GM23338 (cell line): ENCODE data around the gene SHISAL1. TPM values are rescaled to one million over a fixed set of nuclear protein-coding genes. Genes with fewer than 3 reads are reported as not detected.

ENCODE experiments used
- ATAC-seq: fragments of 200-7000 bp; cut with Tn5 transposase; 3 replicates; pipeline ENCODE4 v1.9.1; 2020
- DNase-seq: peaks from one replicate; pipeline ENCODE4 v3.0.0-alpha.2; 2015; ENCODE audit warnings: low spot score
- H2AFZ ChIP-seq: fragments of 200-600 bp; sonication (generic); 2 replicates; pipeline ENCODE4 v1.8.0; 2016; ENCODE audit warnings: antibody characterized with exemption, mild to moderate bottlenecking, moderate library complexity
- H3F3A ChIP-seq: fragments of 200-600 bp; sonication (generic); replicated peaks from 2 replicates; pipeline ENCODE4 v1.8.0; 2017; ENCODE audit warnings: antibody characterized with exemption, mixed run types, low read depth
- H3K27ac ChIP-seq: fragments of 200-600 bp; sonication (generic); 2 replicates; pipeline ENCODE4 v1.6.1; 2016; ENCODE audit warnings: low read depth
- H3K27me3 ChIP-seq: fragments of 200-600 bp; sonication (generic); 2 replicates; pipeline ENCODE4 v1.8.0; 2016; ENCODE audit warnings: mild to moderate bottlenecking, mixed run types, moderate library complexity; ENCODE audit not compliant: insufficient read depth
- H3K36me3 ChIP-seq: fragments of 200-600 bp; sonication (generic); 2 replicates; pipeline ENCODE4 v1.8.0; 2016; ENCODE audit warnings: mild to moderate bottlenecking; ENCODE audit not compliant: insufficient read depth
- H3K4me1 ChIP-seq: fragments of 200-600 bp; sonication (generic); 2 replicates; pipeline ENCODE4 v1.8.0; 2016; ENCODE audit warnings: mild to moderate bottlenecking, moderate library complexity; ENCODE audit not compliant: insufficient read depth
- H3K4me2 ChIP-seq: fragments of 200-600 bp; sonication (generic); 2 replicates; pipeline ENCODE4 v1.7.1; 2017; ENCODE audit warnings: mixed run types
- H3K4me3 ChIP-seq: fragments of 200-600 bp; sonication (generic); 2 replicates; pipeline ENCODE4 v1.6.1; 2016; ENCODE audit warnings: mixed run types
- H3K79me2 ChIP-seq: fragments of 200-600 bp; sonication (generic); replicated peaks from 2 replicates; pipeline ENCODE4 v1.8.0; 2017; ENCODE audit warnings: mild to moderate bottlenecking; ENCODE audit not compliant: insufficient read depth
- H3K9me2 ChIP-seq: fragments of 200-600 bp; sonication (generic); 2 replicates; pipeline ENCODE4 v1.8.0; 2017; ENCODE audit not compliant: insufficient read depth
- H4K20me1 ChIP-seq: fragments of 200-600 bp; sonication (generic); replicated peaks from 2 replicates; pipeline ENCODE4 v1.8.0; 2017; ENCODE audit warnings: mild to moderate bottlenecking; ENCODE audit not compliant: insufficient read depth
- H3K27ac Mint-ChIP-seq: 2 replicates; pipeline ENCODE4 v1.8.0; 2020; ENCODE audit warnings: inconsistent platforms, mild to moderate bottlenecking, moderate library complexity, mixed read lengths
- H3K27me3 Mint-ChIP-seq: 3 replicates; pipeline ENCODE4 v1.8.0; 2022; ENCODE audit warnings: low read depth, mild to moderate bottlenecking, moderate library complexity, mixed read lengths, inconsistent platforms; ENCODE audit not compliant: insufficient read depth, poor library complexity
- H3K36me3 Mint-ChIP-seq: 3 replicates; pipeline ENCODE4 v1.8.0; 2021; ENCODE audit warnings: low read depth, mild to moderate bottlenecking, inconsistent platforms, moderate library complexity, mixed read lengths
- H3K4me1 Mint-ChIP-seq: 3 replicates; pipeline ENCODE4 v1.8.0; 2020; ENCODE audit warnings: mild to moderate bottlenecking, inconsistent platforms, mixed read lengths
- H3K4me3 Mint-ChIP-seq: 3 replicates; pipeline ENCODE4 v1.8.0; 2021; ENCODE audit warnings: moderate library complexity, mild to moderate bottlenecking, inconsistent platforms, mixed read lengths
- H3K9me3 Mint-ChIP-seq: 3 replicates; pipeline ENCODE4 v1.8.0; 2020; ENCODE audit warnings: moderate library complexity, mild to moderate bottlenecking, inconsistent platforms, mixed read lengths
- CREB1 ChIP-seq: fragments of 250-450 bp; sonication (Bioruptor Pico); IDR thresholded peaks from 2 replicates; pipeline ENCODE4 v1.5.0; 2020; ENCODE audit warnings: low read depth, mild to moderate bottlenecking, moderate library complexity
- EZH2 ChIP-seq: fragments of 200-600 bp; sonication (generic); IDR thresholded peaks from one replicate; pipeline ENCODE4 v1.8.0; 2017; ENCODE audit warnings: antibody characterized with exemption, mild to moderate bottlenecking, low read depth; ENCODE audit not compliant: unreplicated experiment
- EZH2phosphoT487 ChIP-seq: fragments of 200-600 bp; sonication (generic); IDR thresholded peaks from one replicate; pipeline ENCODE4 v1.8.1; 2018; ENCODE audit warnings: antibody characterized with exemption; ENCODE audit not compliant: unreplicated experiment
- JUNB ChIP-seq: IDR thresholded peaks from one replicate; pipeline ENCODE4 v1.6.1; 2016; ENCODE audit warnings: antibody characterized with exemption; ENCODE audit not compliant: unreplicated experiment
- NANOG ChIP-seq: IDR thresholded peaks from 2 replicates; pipeline ENCODE4 v1.6.1; 2016; ENCODE audit warnings: antibody characterized with exemption, borderline replicate concordance
- POLR2AphosphoS5 ChIP-seq: IDR thresholded peaks from 2 replicates; pipeline ENCODE4 v1.6.1; 2016; ENCODE audit warnings: antibody characterized with exemption, low read depth
- STAT1 ChIP-seq: IDR thresholded peaks from one replicate; pipeline ENCODE4 v1.6.1; 2016; ENCODE audit warnings: antibody characterized with exemption; ENCODE audit not compliant: unreplicated experiment
- ZNF114 ChIP-seq: fragments of 250-450 bp; sonication (Bioruptor Pico); IDR thresholded peaks from 2 replicates; pipeline ENCODE4 v1.5.0; 2020; ENCODE audit warnings: mild to moderate bottlenecking, moderate library complexity
- ZNF331 ChIP-seq: fragments of 250-450 bp; sonication (Bioruptor Pico); IDR thresholded peaks from 2 replicates; pipeline ENCODE4 v1.5.0; 2020; ENCODE audit warnings: low read depth, mild to moderate bottlenecking, moderate library complexity
- polyA plus RNA-seq: library from polyadenylated mRNA; unstranded; fragments of >200 nt; fragmentation: Nextera tagmentation; extraction: Ambion mirVana; gene quantifications from 2 replicates; pipeline ENCODE4 v1.2.1, GENCODE V29; 2016
- total RNA-seq: library from RNA; depleted of rRNA; stranded (reverse); fragments of >200 nt; shearing (Covaris generic); gene quantifications from 2 replicates; pipeline ENCODE4 v1.2.3, GENCODE V29; 2014
- TF ChIP-seq, protein P1 (sequence below): IDR thresholded peaks from 2 replicates; pipeline ENCODE4 v1.6.1; 2016; ENCODE audit warnings: antibody characterized with exemption
- TF ChIP-seq, protein P2 (sequence below), 2 experiments: fragments of 200-600 bp in 1 of 2; sonication (generic) in 1 of 2; conservative IDR thresholded peaks; 2 replicates each; pipeline versions ENCODE4 v1.5.1 to v1.6.1; 2016 to 2017; ENCODE audit warnings: antibody characterized with exemption in 2 of 2, low read depth in 2 of 2, mild to moderate bottlenecking in 2 of 2, moderate library complexity in 1 of 2
- TF ChIP-seq, protein P3 (sequence below): fragments of 250-450 bp; sonication (Bioruptor Pico); IDR thresholded peaks from 2 replicates; pipeline ENCODE4 v1.5.0; 2020; ENCODE audit warnings: mild to moderate bottlenecking, moderate library complexity
- TF ChIP-seq, protein P4 (sequence below): IDR thresholded peaks from one replicate; pipeline ENCODE4 v1.6.1; 2018; ENCODE audit warnings: antibody characterized with exemption; ENCODE audit not compliant: unreplicated experiment

Gene SHISAL1
- total and polyA plus RNA-seq, 2 experiments from 2014 or later: 0.71 to 3.4 TPM

DNA sequence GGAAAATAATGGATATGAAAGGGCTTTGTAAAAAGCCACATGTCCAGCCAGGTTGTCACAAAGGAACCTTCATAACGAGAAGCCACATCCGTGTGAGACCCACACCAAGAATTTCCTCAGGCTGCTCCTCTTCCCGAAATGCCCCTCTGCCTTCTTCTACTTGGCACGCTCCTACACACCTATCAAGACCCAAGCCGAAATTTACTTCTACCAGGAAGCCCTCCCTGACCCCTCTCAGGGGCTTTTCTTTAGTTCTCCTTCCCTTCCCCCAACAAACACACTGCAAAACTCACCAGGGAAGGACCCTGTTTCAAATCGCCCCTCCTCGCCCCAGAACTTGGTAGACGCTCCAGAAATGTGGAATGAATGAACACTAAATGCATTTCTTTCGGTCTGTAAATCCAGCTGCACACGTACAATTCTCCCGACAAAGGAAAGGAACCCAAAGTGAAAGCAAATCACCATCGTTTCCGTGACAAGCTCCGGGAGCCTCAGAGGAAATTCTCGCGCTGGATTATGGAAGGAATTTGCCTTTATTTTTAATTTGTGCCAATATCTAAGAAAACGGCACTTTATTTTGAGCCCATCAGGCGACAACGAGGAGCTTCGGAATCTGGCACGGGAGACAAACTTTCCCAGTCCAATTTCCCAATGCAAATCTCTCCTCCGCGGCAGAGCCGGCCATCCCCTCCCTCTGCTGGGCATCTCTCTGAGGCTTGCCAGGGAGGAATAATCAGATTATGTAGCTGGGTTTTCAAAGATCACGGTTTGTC, 13.2 kb upstream of the SHISAL1 start:
- TF ChIP-seq CREB1 (no peak), ZNF114 (no peak), STAT1 (no peak), JUNB (no peak), NANOG (no peak), EZH2 (no peak), ZNF331 (CRISPR knock-in tag) (no peak), EZH2phosphoT487 (no peak), POLR2AphosphoS5 (no peak)
- TF ChIP-seq, protein P1, sequence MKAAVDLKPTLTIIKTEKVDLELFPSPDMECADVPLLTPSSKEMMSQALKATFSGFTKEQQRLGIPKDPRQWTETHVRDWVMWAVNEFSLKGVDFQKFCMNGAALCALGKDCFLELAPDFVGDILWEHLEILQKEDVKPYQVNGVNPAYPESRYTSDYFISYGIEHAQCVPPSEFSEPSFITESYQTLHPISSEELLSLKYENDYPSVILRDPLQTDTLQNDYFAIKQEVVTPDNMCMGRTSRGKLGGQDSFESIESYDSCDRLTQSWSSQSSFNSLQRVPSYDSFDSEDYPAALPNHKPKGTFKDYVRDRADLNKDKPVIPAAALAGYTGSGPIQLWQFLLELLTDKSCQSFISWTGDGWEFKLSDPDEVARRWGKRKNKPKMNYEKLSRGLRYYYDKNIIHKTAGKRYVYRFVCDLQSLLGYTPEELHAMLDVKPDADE: no peak
- TF ChIP-seq, protein P2, sequence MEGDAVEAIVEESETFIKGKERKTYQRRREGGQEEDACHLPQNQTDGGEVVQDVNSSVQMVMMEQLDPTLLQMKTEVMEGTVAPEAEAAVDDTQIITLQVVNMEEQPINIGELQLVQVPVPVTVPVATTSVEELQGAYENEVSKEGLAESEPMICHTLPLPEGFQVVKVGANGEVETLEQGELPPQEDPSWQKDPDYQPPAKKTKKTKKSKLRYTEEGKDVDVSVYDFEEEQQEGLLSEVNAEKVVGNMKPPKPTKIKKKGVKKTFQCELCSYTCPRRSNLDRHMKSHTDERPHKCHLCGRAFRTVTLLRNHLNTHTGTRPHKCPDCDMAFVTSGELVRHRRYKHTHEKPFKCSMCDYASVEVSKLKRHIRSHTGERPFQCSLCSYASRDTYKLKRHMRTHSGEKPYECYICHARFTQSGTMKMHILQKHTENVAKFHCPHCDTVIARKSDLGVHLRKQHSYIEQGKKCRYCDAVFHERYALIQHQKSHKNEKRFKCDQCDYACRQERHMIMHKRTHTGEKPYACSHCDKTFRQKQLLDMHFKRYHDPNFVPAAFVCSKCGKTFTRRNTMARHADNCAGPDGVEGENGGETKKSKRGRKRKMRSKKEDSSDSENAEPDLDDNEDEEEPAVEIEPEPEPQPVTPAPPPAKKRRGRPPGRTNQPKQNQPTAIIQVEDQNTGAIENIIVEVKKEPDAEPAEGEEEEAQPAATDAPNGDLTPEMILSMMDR (conservative IDR thresholded peaks at IDR 0.05; ENCODE audit: low read depth in 2 of 2): no peak
- TF ChIP-seq, protein P3, sequence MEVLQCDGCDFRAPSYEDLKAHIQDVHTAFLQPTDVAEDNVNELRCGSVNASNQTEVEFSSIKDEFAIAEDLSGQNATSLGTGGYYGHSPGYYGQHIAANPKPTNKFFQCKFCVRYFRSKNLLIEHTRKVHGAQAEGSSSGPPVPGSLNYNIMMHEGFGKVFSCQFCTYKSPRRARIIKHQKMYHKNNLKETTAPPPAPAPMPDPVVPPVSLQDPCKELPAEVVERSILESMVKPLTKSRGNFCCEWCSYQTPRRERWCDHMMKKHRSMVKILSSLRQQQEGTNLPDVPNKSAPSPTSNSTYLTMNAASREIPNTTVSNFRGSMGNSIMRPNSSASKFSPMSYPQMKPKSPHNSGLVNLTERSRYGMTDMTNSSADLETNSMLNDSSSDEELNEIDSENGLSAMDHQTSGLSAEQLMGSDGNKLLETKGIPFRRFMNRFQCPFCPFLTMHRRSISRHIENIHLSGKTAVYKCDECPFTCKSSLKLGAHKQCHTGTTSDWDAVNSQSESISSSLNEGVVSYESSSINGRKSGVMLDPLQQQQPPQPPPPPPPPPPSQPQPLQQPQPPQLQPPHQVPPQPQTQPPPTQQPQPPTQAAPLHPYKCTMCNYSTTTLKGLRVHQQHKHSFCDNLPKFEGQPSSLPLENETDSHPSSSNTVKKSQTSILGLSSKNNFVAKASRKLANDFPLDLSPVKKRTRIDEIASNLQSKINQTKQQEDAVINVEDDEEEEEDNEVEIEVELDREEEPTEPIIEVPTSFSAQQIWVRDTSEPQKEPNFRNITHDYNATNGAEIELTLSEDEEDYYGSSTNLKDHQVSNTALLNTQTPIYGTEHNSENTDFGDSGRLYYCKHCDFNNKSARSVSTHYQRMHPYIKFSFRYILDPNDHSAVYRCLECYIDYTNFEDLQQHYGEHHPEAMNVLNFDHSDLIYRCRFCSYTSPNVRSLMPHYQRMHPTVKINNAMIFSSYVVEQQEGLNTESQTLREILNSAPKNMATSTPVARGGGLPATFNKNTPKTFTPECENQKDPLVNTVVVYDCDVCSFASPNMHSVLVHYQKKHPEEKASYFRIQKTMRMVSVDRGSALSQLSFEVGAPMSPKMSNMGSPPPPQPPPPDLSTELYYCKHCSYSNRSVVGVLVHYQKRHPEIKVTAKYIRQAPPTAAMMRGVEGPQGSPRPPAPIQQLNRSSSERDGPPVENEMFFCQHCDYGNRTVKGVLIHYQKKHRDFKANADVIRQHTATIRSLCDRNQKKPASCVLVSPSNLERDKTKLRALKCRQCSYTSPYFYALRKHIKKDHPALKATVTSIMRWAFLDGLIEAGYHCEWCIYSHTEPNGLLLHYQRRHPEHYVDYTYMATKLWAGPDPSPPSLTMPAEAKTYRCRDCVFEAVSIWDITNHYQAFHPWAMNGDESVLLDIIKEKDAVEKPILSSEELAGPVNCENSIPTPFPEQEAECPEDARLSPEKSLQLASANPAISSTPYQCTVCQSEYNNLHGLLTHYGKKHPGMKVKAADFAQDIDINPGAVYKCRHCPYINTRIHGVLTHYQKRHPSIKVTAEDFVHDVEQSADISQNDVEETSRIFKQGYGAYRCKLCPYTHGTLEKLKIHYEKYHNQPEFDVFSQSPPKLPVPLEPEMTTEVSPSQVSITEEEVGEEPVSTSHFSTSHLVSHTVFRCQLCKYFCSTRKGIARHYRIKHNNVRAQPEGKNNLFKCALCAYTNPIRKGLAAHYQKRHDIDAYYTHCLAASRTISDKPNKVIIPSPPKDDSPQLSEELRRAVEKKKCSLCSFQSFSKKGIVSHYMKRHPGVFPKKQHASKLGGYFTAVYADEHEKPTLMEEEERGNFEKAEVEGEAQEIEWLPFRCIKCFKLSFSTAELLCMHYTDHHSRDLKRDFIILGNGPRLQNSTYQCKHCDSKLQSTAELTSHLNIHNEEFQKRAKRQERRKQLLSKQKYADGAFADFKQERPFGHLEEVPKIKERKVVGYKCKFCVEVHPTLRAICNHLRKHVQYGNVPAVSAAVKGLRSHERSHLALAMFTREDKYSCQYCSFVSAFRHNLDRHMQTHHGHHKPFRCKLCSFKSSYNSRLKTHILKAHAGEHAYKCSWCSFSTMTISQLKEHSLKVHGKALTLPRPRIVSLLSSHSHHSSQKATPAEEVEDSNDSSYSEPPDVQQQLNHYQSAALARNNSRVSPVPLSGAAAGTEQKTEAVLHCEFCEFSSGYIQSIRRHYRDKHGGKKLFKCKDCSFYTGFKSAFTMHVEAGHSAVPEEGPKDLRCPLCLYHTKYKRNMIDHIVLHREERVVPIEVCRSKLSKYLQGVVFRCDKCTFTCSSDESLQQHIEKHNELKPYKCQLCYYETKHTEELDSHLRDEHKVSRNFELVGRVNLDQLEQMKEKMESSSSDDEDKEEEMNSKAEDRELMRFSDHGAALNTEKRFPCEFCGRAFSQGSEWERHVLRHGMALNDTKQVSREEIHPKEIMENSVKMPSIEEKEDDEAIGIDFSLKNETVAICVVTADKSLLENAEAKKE: no peak
- TF ChIP-seq, protein P4, sequence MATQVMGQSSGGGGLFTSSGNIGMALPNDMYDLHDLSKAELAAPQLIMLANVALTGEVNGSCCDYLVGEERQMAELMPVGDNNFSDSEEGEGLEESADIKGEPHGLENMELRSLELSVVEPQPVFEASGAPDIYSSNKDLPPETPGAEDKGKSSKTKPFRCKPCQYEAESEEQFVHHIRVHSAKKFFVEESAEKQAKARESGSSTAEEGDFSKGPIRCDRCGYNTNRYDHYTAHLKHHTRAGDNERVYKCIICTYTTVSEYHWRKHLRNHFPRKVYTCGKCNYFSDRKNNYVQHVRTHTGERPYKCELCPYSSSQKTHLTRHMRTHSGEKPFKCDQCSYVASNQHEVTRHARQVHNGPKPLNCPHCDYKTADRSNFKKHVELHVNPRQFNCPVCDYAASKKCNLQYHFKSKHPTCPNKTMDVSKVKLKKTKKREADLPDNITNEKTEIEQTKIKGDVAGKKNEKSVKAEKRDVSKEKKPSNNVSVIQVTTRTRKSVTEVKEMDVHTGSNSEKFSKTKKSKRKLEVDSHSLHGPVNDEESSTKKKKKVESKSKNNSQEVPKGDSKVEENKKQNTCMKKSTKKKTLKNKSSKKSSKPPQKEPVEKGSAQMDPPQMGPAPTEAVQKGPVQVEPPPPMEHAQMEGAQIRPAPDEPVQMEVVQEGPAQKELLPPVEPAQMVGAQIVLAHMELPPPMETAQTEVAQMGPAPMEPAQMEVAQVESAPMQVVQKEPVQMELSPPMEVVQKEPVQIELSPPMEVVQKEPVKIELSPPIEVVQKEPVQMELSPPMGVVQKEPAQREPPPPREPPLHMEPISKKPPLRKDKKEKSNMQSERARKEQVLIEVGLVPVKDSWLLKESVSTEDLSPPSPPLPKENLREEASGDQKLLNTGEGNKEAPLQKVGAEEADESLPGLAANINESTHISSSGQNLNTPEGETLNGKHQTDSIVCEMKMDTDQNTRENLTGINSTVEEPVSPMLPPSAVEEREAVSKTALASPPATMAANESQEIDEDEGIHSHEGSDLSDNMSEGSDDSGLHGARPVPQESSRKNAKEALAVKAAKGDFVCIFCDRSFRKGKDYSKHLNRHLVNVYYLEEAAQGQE: no peak
- Histone ChIP-seq H3K9me2 (0 out of 2 replicates have a peak, but pooled peaks cover 3% of the 10 kb centered on the region), H4K20me1 (no peaks in the 10 kb centered on the region), H3F3A (no peaks in the 10 kb centered on the region), H2AFZ (peak overlapping the region; percentile 56; the same call in 1 of the 2 replicates), H3K27ac (no peak overlapping the region), H3K27me3 (peaks cover 17% of the 10 kb centered on the region), H3K4me2 (no peak overlapping the region; the same call in 1 of the 2 replicates), H3K36me3 (no peaks in the 10 kb centered on the region), H3K4me3 (no peak overlapping the region), H3K4me1 (peaks cover 13% of the 10 kb centered on the region), H3K79me2 (no peaks in the 10 kb centered on the region)
- Mint-ChIP-seq H3K27ac (no peak overlapping the region; the same call in 1 of the 2 replicates), H3K27me3 (peaks cover 22% of the 10 kb centered on the region), H3K4me3 (peak overlapping the region; percentile 0; the same call in 1 of the 3 replicates), H3K9me3 (no peaks in the 10 kb centered on the region), H3K4me1 (peaks cover 34% of the 10 kb centered on the region), H3K36me3 (no peaks in the 10 kb centered on the region)
- ATAC-seq (no peak), DNase-seq (no peak)
